HG02642 (cell line): ENCODE data around the gene EIF4EBP2.

Experiments
- ATAC-seq: cut with Tn5 transposase; IDR thresholded peaks from one replicate; pipeline ENCODE4 v1.9.1; 2021; ENCODE audit warnings: mild to moderate bottlenecking; ENCODE audit not compliant: unreplicated experiment, poor library complexity

The EIF4EBP2 gene

GRCh38 chr10:70426823-70427222, 22.9 kb downstream of the EIF4EBP2 start:
- no peak for ATAC-seq

GRCh38 chr10:70430493-70431445, 26.8 kb downstream of the EIF4EBP2 start:
- no peak for ATAC-seq

GRCh38 chr10:70432101-70432500, 28.2 kb downstream of the EIF4EBP2 start:
- no peak for ATAC-seq

GRCh38 chr10:70432561-70433263, 28.8 kb downstream of the EIF4EBP2 start:
- ATAC-seq, result no peak

DNA sequence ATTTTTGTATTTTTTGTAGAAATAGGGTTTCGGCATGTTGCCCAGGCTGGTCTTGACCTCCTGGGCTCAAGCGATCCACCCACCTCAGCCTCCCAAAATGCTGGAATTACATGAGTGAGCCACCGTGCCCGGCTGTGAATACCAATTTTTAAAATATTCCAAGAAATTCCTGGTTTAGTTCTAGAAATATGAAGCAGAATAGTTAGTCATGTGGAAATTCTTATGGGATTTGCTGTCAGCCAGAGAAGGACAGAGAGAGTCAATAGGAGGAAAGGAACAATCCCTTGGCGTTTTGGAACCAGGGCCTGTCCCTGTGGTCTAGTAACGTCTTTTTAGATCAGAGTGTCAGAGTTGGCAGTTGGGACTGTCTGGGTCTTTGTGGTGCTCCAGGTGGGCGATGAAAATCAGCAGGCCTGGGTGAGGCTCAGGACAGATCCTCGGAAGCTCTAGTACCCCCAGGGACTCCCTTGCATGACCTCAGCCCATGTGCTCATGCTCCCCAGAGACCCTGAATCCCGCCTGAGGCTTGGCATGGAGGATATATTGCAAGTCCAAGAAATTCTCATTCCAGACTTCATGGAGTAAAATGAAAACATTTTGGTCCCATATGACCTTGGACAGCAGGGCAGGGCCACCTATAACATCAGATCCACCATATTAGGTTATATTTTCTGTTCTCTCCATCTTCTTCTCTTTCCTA, 29.8 kb downstream of the EIF4EBP2 start:
- ATAC-seq, result no peak

- ATAC-seq, result no peak
Measured at GRCh38 chr10:70435241-70436085, 31.5 kb downstream of the EIF4EBP2 start.

DNA sequence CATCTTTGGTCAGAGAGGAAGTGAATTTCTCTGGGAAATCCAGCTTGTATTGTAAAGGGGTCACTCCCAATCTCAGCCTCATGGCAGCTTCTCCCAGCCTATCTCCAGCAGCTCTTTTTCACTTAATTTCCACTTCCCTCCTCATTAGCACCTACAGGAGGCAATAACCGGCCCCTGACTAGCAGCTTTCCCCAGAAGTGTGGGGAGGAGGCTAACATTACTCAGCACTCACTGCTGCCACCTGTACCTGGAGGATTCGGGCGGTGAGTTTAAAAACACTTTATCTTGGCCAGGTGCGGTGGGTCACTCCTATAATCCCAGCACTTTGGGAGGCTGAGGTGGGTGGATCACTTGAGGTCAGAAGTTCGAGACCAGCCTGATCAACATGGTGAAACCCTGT, 33.8 kb downstream of the EIF4EBP2 start:
- ATAC-seq, result no peak

- no peak for ATAC-seq
Measured at GRCh38 chr10:70440296-70441160, 36.6 kb downstream of the EIF4EBP2 start.

GRCh38 chr10:70441161-70441894, 37.4 kb downstream of the EIF4EBP2 start, which contains the start of gene NODAL:
Gene NODAL, minus strand, starts transcription at chr10:70441681. Its CDS starts 14 bp downstream, at chr10:70441667.
- ATAC-seq, result no peak

DNA sequence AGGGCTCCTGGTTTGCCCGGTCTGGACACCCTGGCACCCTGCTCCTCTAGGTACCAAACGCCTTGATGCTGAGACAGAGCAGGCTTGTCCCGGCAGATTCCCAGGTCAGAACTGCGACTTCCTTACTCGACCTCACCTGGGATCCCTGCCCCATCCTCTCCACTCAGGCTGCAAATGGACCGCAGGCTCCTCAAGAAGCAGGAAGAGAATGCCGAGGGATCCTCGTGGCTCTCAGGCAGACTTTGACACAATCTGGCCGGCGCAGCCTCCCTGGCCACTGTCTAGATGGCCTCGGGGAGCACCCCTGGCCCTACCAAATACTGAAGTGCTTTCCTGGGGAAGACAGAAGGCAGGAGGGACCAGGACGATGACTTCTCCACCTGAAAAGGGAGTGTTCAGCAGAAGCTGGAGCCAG, 38.0 kb downstream of the EIF4EBP2 start:
- no peak for ATAC-seq

DNA sequence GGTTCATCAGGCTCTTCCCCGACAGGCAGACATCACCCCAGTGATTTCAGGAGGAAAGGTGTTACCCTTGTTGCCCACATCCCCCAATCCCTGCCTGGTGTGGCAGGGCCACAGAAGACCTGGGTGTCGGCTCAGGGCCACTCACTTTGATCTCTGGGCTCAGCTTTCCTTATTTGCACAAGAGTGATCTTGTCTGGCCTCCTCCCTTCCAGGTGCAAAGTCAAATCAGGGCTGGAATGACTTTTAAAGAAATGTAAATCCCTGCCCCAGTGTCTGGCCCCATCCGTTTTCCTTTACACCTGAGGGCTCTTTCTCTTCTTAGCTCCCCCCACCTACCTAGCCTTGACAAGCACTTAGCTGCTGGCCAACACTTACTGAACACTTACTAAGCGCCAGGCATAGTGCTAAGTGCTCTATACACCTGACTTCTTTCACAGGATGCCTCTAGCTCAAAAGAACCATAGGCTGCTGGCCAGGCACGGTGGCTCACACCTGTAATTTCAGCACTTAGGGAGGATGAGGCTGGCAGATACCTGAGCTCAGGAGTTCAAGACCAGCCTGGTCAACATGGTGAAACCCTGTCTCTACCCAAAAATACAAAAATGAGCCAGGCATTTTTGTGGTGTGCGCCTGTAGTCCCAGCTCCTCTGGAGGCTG, 38.5 kb downstream of the EIF4EBP2 start:
- ATAC-seq, result no peak

DNA sequence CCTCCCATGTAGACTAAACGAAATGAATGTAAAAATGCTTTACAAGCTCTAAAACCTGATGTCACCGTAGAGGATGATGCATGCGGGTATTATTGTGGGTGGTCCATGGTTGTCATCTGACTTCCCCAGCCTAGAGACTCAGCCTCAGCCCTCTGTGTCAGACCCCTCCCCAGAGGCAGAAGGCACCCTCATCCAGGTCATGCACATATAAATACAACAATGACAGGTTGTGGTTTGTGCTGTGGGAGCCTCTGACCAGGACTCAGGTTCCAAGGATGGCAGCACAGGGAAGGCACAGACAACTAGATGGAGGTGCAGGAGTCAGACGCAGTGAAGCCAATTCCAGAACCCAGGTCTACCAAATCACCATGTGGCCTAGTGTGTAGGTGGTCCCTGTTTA, 40.8 kb downstream of the EIF4EBP2 start:
- ATAC-seq, result no peak

DNA sequence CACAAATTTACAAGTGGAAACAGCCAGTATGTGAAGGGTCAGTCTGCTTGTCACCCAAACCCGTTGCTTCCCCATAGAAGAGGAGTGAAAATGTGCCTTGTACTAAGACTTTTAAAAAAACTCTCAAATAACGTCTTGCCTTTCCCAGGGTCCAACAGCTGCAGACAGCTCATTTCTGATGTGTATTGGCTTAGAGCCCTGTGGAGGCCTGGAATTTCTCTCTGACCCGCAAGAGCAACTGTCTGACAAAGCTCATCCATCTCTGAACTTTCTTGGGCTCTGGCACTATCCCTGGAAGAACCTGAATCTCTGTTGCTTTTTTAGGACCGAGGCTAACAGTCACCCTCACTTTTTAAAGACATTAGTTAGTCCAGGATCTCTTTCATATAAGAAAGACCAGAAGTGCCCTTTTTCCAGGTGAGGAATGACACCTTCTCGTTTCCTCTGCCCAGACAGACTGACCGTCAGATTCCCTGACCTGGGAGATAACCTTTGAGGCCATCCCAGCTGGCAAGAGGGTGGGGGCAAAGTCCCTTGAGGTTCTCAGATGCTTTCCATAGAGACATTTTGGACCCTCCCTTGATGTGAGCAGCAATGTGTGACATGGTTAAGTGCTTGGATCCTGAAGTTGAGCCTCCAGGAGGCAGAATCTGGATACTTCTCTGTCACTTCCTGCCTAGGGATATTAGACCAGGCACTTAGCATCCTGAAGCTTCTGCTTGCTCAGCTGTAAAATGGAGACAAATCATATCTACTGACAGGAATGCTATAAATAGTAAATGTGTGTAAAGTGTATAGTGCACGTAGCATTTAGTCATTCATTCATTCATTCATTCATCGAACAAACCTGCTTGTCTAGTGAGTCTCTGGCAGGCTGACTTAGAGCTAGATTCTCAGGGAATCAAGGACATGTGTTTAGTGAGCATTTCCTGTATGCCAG, 42.0 kb downstream of the EIF4EBP2 start:
- ATAC-seq, result no peak

DNA sequence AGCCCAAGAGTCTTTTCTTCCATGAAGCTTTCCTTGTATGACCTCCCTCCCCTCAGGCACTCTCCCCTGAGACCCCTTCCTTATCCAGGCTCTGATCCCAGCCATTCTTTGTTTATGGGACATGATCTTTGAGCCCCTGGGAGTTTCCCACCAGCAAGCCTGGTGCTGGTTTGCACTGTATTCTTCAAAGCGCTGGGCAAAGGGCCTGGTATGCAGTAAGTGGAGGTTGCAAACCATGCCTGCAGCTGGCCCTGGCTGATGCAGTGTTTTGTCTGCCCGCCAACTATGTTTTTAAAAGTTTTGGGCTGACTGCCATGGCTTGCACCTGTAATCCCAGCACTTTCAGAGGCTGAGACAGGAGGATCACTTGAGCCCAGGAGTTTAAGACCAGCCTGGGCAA, 44.3 kb downstream of the EIF4EBP2 start:
- ATAC-seq, result no peak

DNA sequence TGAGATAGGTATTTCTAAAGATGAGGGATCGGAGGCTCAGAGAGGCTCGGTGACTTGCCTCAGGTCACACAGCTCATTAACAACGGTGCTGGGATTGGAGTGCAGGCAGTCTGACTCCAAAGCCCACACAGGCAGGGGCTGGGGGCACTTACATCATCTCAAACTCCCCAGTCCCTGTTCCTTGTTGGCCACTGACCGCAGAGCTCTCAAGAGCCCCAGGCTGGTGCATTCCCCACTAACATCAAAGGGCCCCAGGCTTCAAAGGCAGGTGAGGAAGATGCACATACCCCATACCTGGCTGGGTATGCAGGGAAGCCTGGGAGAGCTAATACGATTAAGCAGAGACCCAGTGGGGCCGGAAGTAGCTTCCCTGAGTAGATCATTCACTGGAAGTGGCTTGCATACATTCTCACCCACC, 51.3 kb downstream of the EIF4EBP2 start:
- ATAC-seq, result no peak

DNA sequence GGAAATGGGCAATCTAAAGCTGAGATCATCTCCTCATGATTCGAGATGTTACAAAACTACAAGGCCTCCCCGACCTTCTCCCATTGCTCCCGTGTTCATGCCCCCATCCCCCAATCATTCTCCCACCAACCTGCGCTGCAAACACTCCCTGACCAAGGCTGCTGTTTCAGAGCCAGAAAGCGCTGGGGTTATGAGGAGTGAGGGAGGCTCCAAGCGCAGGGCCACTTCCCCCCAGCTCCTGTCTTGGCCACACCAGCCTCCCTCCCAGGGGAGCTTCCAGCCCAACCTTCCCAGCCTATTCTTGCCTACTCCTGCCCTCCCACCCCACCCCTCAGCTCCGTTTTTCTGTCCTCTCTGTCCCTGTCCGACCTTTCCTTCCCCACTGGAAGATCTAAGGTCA, 52.2 kb downstream of the EIF4EBP2 start:
- ATAC-seq, result no peak
